Suppressor macrophage (primary cell): Measurements from ENCODE around the gene TTC3.

ENCODE experiments used
- DNase-seq, 4 experiments: peaks; one replicate each; pipeline ENCODE4 v3.0.0-alpha.2; 2020 to 2022

The TTC3 gene

GRCh38 chr21:37227071-37228002 lies 154.3 kb downstream of the TTC3 start:
- DNase-seq = no peak

GRCh38 chr21:37228003-37228400 lies 154.9 kb downstream of the TTC3 start:
- no peak for DNase-seq

GRCh38 chr21:37230632-37231248 lies 157.7 kb downstream of the TTC3 start:
- DNase-seq = no peak

- no peak for DNase-seq
Measured at GRCh38 chr21:37231249-37231645, 158.2 kb downstream of the TTC3 start.

GRCh38 chr21:37231671-37232070 lies 158.6 kb downstream of the TTC3 start:
- DNase-seq = no peak

GRCh38 chr21:37232274-37233018 lies 159.4 kb downstream of the TTC3 start:
- no peak for DNase-seq

GRCh38 chr21:37233551-37234146 lies 160.6 kb downstream of the TTC3 start:
- no peak for DNase-seq

GRCh38 chr21:37237346-37237745 lies 164.3 kb downstream of the TTC3 start:
- DNase-seq = no peak

- DNase-seq = no peak
Measured at GRCh38 chr21:37237764-37238163, 164.7 kb downstream of the TTC3 start.

- DNase-seq = peak in 1 of 4 experiments; percentile 38
Measured at GRCh38 chr21:37240978-37241377, 167.9 kb downstream of the TTC3 start.

GRCh38 chr21:37241426-37241825 lies 168.4 kb downstream of the TTC3 start:
- no peak for DNase-seq

- no peak for DNase-seq
Measured at GRCh38 chr21:37243961-37244360, 170.9 kb downstream of the TTC3 start.

GRCh38 chr21:37244501-37245095 lies 171.5 kb downstream of the TTC3 start:
- DNase-seq = no peak

- no peak for DNase-seq
Measured at GRCh38 chr21:37245151-37245550, 172.1 kb downstream of the TTC3 start.

- DNase-seq = no peak
Measured at GRCh38 chr21:37248298-37248697, 175.2 kb downstream of the TTC3 start.

GRCh38 chr21:37249112-37249904 lies 176.3 kb downstream of the TTC3 start:
- no peak for DNase-seq

GRCh38 chr21:37251294-37251634 lies 178.2 kb downstream of the TTC3 start:
- DNase-seq = peak; percentile 48 to 89 (median 70)
